Motor neuron (in vitro differentiated cells): Measurements from ENCODE around the gene KLC1. TPM values are rescaled to one million over a fixed set of nuclear protein-coding genes. Genes with fewer than 3 reads are reported as not detected.

ENCODE experiments used
- ATAC-seq, 8 experiments: fragments of 200-7000 bp; cut with Tn5 transposase; replicated peaks in 6 of 8; 2 replicates each; pipeline ENCODE4 v1.8.0; 2021; ENCODE audit warnings: mild to moderate bottlenecking in 8 of 8, moderate library complexity in 8 of 8
- H3K27ac ChIP-seq, 2 donors: fragments of 250-450 bp; sonication (Bioruptor Pico); 2 replicates each; pipeline ENCODE4 v1.9.0; 2021; ENCODE audit warnings: antibody characterized with exemption in 2 of 2, mild to moderate bottlenecking in 2 of 2, moderate library complexity in 1 of 2
- H3K4me1 ChIP-seq, 2 donors: fragments of 250-450 bp; sonication (Bioruptor Pico); replicated peaks in 1 of 2; 2 replicates each; pipeline ENCODE4 v1.6.1; 2021; ENCODE audit warnings: antibody characterized with exemption in 2 of 2, mild to moderate bottlenecking in 2 of 2, moderate library complexity in 1 of 2
- H3K4me3 ChIP-seq, 5 donors: fragments of 250-450 bp; sonication (Bioruptor Pico); 2 replicates each; pipeline ENCODE4 v1.9.0; 2021; ENCODE audit warnings: antibody characterized with exemption in 5 of 5, mild to moderate bottlenecking in 5 of 5, moderate library complexity in 4 of 5
- whole genome bisulfite sequencing, 10 experiments: fragments of 450-650 bp; shearing (Covaris generic); methylation state at CpG; one replicate each; pipeline ENCODE4 v1.0.0; 2022; 5-methylcytosine and 5-hydroxymethylcytosine counted together
- in situ Hi-C, 9 experiments: fragments of 400-800 bp; cut with MboI; loops; one replicate each; pipeline ENCODE4 v1.15.0; 2021; ENCODE audit warnings: low sequenced_read_pairs in 9 of 9, low pct_unique_long_range_greater_than_20kb in 2 of 9; ENCODE audit not compliant: unreplicated experiment in 9 of 9
- total RNA-seq, 8 experiments: library from RNA; unstranded; fragments of 300-600 nt; gene quantifications; 2 replicates each; pipeline versions ENCODE4 v1.2.3 to v1.2.4, GENCODE V29; 2022

The KLC1 gene
- total RNA-seq, 8 experiments from 2014 or later = 88.3 to 298 (median 254) TPM

DNA sequence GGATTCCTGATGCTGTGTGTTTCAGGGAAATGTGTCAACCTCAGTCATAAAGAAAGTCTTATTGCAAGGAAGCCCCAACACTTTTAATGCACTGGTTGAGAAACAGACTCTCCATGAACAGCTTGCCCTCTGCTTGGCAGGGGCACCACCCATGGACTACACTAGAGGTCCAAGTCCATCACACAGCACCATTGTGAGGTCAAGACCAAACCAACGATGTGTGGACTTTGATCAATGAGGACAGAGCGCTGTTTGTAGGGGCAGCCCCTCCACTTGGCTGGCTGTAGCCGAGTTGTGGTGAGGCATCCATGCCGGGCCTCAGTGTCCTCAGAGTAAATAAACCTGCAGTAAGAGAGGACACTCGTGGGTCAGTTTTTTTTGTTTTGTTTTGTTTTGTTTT, 116.4 kb downstream of the KLC1 start:
- ATAC-seq = no peak
- Histone ChIP-seq H3K4me1 (no peaks in the 10 kb centered on the region), H3K4me3 (no peak overlapping the region), H3K27ac (no peak overlapping the region)
- in situ Hi-C loops = no loop called here
- 33 to 92% (median 73%) methylated on average over 1 to 4 of the region's 5 CpGs; no CpG with 5 or more reads in 3 of the 10 experiments for WGBS, 10 experiments

DNA sequence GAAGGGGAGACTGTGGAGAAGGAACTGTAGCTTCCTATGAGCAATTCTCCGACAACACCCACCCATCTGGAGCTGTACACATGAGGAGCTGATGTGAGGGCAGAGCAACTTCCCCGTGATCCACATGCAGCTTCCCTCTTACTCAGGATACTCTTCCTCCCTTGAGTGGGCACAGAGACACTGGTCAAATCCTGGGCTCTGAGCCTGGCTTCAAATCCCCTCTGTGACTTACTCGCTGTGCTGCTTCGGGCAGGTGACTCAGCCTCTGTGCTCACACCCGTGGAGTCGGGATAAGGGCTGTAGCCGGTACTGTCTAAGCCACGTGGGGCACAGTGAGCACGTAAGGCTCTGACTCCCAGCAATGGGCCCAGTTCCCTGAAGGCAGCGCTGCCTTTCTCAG, 117.7 kb downstream of the KLC1 start:
- H3K27ac ChIP-seq = no peak overlapping the region
- H3K4me3 ChIP-seq = no peak overlapping the region
- 20 to 100% (median 89%) methylated on average over 1 to 4 of the region's 10 CpGs; no CpG with 5 or more reads in 6 of the 10 experiments for WGBS, 10 experiments
- ATAC-seq = peak in 1 of 8 experiments; percentile 67
- H3K4me1 ChIP-seq = no peaks in the 10 kb centered on the region
- in situ Hi-C loops = no loop called here

DNA sequence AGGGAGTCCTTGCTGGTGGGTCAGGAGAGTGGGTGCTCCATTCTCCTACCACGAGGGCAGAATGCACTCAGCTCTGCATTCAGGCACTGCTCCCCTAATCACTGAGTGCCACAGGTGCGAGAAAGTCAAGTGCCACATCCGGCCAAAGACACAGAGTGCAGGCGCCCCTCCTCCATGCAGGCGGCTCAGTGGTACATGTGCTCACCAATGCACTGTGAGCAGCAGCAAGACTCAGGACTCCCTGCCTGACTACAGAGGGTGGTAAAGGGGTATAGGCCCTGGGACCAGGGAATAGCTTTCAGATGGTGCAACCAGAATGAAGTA, 119.5 kb downstream of the KLC1 start:
- no peak for ATAC-seq
- 20 to 83% (median 70%) methylated on average over 1 to 3 of the region's 5 CpGs; no CpG with 5 or more reads in 6 of the 10 experiments for WGBS, 10 experiments
- no peak overlapping the region for H3K4me3 ChIP-seq
- in situ Hi-C loops = no loop called here
- H3K4me1 ChIP-seq = no peaks in the 10 kb centered on the region
- no peak overlapping the region for H3K27ac ChIP-seq

DNA sequence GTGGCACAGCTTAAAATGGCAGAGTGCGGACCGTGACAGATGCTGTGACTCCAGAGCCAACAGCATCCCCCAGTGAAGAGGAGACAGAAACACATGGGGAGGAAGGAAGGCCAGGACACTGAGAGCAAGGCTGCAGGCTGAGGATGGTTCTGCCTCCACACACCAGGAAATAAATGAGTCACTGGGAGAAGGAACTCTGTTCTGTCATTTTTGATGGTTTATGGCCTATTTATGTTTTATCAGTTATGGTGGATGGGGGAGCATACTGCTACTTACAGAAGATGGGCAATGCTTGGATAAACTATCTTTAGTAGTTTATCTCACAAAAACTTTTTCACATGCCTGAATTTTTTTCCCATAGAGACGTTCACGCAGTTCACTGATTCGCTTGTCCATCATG, 120.4 kb downstream of the KLC1 start:
- no peak for ATAC-seq
- no peak overlapping the region for H3K4me3 ChIP-seq
- no peak overlapping the region for H3K27ac ChIP-seq
- in situ Hi-C loops = no loop called here
- no peaks in the 10 kb centered on the region for H3K4me1 ChIP-seq
- 80 to 100% (median 93%) methylated on average over 2 to 5 of the region's 5 CpGs; no CpG with 5 or more reads in 1 of the 10 experiments for WGBS, 10 experiments

DNA sequence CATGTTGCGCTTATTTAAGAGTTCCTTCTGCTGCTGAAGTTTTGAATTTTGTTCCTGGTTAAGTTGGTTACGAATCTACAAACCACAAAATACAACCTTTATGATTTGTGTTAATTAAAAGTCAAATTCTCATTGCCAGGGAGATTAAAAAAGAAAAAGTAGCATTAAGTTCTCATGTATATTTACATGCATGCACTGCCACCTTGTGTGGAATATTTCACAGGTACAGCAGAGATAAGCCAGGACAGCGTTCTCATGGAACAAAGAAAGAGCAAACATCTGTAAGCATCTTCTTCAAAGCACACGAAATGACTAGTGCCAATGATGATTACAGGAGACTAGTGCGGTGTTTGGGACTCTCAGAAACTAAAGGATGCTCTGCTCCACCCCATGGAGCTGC, 120.8 kb downstream of the KLC1 start:
- ATAC-seq = no peak
- in situ Hi-C loops = no loop called here
- 72 to 100% (median 89%) methylated on average over 1 to 5 of the region's 5 CpGs; no CpG with 5 or more reads in 1 of the 10 experiments for WGBS, 10 experiments
- Histone ChIP-seq H3K27ac (no peak overlapping the region), H3K4me3 (no peak overlapping the region), H3K4me1 (no peaks in the 10 kb centered on the region)

Other genes with a start within 250 kb of the KLC1 start
- 100 to 1,000 TPM in 3 of 8 experiments, 10 to 100 TPM in 5; 62.8 to 149 (median 74.2) TPM for gene MARK3, start 243.8 kb upstream of the KLC1 start, total RNA-seq
- 1,000 to 10,000 TPM in 1 of 8 experiments, 100 to 1,000 TPM in 6, 10 to 100 TPM in 1; 37.4 to 1,622 (median 346) TPM for gene CKB, start 106.4 kb upstream of the KLC1 start, total RNA-seq
- gene TRMT61A, start 100.0 kb upstream of the KLC1 start, total RNA-seq = 10 to 100 TPM in 4 of 8 experiments, 1 to 10 TPM in 4; 5.3 to 14.6 (median 10.2) TPM
- gene BAG5, start 66.6 kb upstream of the KLC1 start, total RNA-seq = 10 to 100 TPM; 23.0 to 34.5 (median 26.7) TPM
- 10 to 100 TPM; 38.8 to 69.5 (median 56.7) TPM for gene COA8, start 66.3 kb upstream of the KLC1 start, total RNA-seq
- gene XRCC3, start 86.2 kb downstream of the KLC1 start, total RNA-seq = 10 to 100 TPM in 3 of 8 experiments, 1 to 10 TPM in 5; 5.5 to 31.2 (median 7.5) TPM
- 10 to 100 TPM; 18.3 to 41.8 (median 29.6) TPM for gene ZFYVE21, start 86.6 kb downstream of the KLC1 start, total RNA-seq
- gene PPP1R13B, start 218.4 kb downstream of the KLC1 start, total RNA-seq = 10 to 100 TPM in 1 of 8 experiments, 1 to 10 TPM in 7; 3.0 to 10.6 (median 8.6) TPM